GM21786 (cell line): ENCODE measurements around the gene SRBD1.
"Not testable (repeated sequence)": the region's sequence is repeated elsewhere in the genome, so short reads cannot be mapped to it uniquely, and the experiment has no call there.

ENCODE experiments used
- ATAC-seq: cut with Tn5 transposase; IDR thresholded peaks from one replicate; pipeline ENCODE4 v1.9.1; 2021; ENCODE audit not compliant: unreplicated experiment

SRBD1 gene

GRCh38 chr2:45435316-45435715 is 175.8 kb downstream of the SRBD1 start:
- no peak for ATAC-seq

GRCh38 chr2:45433363-45433762 is 177.7 kb downstream of the SRBD1 start:
- ATAC-seq: no peak

- ATAC-seq: no peak
These were observed 178.7 kb downstream of the SRBD1 start for GRCh38 chr2:45432406-45432805.

GRCh38 chr2:45426025-45426424 is 185.0 kb downstream of the SRBD1 start:
- not testable (repeated sequence) for ATAC-seq

- no peak for ATAC-seq
These were observed 188.1 kb downstream of the SRBD1 start for GRCh38 chr2:45422921-45423320.

GRCh38 chr2:45418532-45418931 is 192.5 kb downstream of the SRBD1 start:
- no peak for ATAC-seq

GRCh38 chr2:45415534-45416123 is 195.4 kb downstream of the SRBD1 start:
- ATAC-seq: no peak

GRCh38 chr2:45412754-45413379 is 198.2 kb downstream of the SRBD1 start:
- ATAC-seq: no peak

GRCh38 chr2:45409677-45410076 is 201.4 kb downstream of the SRBD1 start:
- no peak for ATAC-seq

GRCh38 chr2:45406621-45407020 is 204.4 kb downstream of the SRBD1 start:
- no peak for ATAC-seq

- ATAC-seq: no peak
These were observed 206.2 kb downstream of the SRBD1 start for GRCh38 chr2:45404807-45405297.

- no peak for ATAC-seq
These were observed 208.0 kb downstream of the SRBD1 start for GRCh38 chr2:45403036-45403435.

GRCh38 chr2:45401431-45401922 is 209.6 kb downstream of the SRBD1 start:
- no peak for ATAC-seq

GRCh38 chr2:45399040-45399784 is 211.9 kb downstream of the SRBD1 start:
- no peak for ATAC-seq

GRCh38 chr2:45397292-45397691 is 213.8 kb downstream of the SRBD1 start:
- ATAC-seq: no peak

- no peak for ATAC-seq
These were observed 214.4 kb downstream of the SRBD1 start for GRCh38 chr2:45396671-45397070.

- no peak for ATAC-seq
These were observed 216.2 kb downstream of the SRBD1 start for GRCh38 chr2:45394842-45395241.

GRCh38 chr2:45394216-45394615 is 216.9 kb downstream of the SRBD1 start:
- ATAC-seq: no peak

GRCh38 chr2:45391866-45392265 is 219.2 kb downstream of the SRBD1 start:
- ATAC-seq: no peak

- no peak for ATAC-seq
These were observed 220.2 kb downstream of the SRBD1 start for GRCh38 chr2:45390861-45391260.

- ATAC-seq: no peak
These were observed 220.6 kb downstream of the SRBD1 start for GRCh38 chr2:45390441-45390840.

- no peak for ATAC-seq
These were observed 222.4 kb downstream of the SRBD1 start for GRCh38 chr2:45388541-45389100.
